Measurements from ENCODE around the gene COL3A1. TPM values are rescaled to one million over a fixed set of nuclear protein-coding genes. Genes with fewer than 3 reads are reported as not detected.

The COL3A1 gene
- total RNA-seq, 1 donor from 2014 or later = not detected

DNA sequence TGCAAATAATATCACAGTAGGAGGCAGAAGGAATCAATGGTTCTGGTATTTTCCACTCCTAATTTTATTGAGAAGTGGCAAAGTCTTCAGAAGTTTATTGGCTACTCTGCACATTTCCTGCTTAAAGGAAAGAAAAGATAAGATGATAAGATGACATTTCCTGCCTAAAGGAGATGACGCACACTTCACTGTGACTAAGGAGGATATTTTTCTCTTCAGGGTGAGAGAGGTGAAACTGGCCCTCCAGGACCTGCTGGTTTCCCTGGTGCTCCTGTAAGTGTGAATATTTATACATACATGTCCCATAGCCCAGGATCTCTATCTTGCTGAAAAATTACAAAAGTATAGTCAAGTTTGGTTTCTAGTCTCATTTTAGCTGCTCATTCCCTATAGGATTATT lies 27.9 kb downstream of the COL3A1 start:
- no peak overlapping the region for H3K27ac Mint-ChIP-seq (ENCODE audit: unreplicated experiment)
- no peak for DNase-seq
- TF ChIP-seq, protein P1, sequence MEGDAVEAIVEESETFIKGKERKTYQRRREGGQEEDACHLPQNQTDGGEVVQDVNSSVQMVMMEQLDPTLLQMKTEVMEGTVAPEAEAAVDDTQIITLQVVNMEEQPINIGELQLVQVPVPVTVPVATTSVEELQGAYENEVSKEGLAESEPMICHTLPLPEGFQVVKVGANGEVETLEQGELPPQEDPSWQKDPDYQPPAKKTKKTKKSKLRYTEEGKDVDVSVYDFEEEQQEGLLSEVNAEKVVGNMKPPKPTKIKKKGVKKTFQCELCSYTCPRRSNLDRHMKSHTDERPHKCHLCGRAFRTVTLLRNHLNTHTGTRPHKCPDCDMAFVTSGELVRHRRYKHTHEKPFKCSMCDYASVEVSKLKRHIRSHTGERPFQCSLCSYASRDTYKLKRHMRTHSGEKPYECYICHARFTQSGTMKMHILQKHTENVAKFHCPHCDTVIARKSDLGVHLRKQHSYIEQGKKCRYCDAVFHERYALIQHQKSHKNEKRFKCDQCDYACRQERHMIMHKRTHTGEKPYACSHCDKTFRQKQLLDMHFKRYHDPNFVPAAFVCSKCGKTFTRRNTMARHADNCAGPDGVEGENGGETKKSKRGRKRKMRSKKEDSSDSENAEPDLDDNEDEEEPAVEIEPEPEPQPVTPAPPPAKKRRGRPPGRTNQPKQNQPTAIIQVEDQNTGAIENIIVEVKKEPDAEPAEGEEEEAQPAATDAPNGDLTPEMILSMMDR (IDR thresholded peaks at IDR 0.05; ENCODE audit: partially characterized antibody, unreplicated experiment) = no peak
- no peak overlapping the region for H3K4me3 Mint-ChIP-seq (ENCODE audit: unreplicated experiment)
- no peaks in the 10 kb centered on the region for H3K4me1 Mint-ChIP-seq (ENCODE audit: low read depth, unreplicated experiment)
- no peaks in the 10 kb centered on the region for H3K36me3 Mint-ChIP-seq (ENCODE audit: unreplicated experiment)
- no peaks in the 10 kb centered on the region for H3K9me3 Mint-ChIP-seq (ENCODE audit: unreplicated experiment)
- no peaks in the 10 kb centered on the region for H3K27me3 Mint-ChIP-seq (ENCODE audit: unreplicated experiment)

DNA sequence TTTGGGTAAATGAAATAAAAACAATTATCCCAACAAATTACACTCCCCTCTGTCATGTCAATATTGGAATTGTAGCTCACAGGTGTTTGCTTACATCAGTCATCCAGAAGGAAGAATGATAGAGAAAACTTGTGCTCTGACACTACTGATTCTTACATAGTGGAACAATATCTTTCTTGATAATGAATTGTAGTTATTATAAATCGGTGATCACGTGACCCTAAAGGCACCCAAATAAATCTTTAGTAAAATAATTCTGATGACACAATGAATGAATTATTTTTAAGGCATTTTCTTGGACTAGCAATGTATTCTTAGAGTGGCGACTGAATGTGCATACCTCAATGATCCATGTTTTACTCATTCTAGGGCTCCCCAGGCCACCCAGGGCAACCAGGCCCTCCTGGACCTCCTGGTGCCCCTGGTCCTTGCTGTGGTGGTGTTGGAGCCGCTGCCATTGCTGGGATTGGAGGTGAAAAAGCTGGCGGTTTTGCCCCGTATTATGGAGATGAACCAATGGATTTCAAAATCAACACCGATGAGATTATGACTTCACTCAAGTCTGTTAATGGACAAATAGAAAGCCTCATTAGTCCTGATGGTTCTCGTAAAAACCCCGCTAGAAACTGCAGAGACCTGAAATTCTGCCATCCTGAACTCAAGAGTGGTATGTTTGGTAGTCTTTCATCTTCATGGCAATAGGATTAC lies 34.5 kb downstream of the COL3A1 start:
- Mint-ChIP-seq H3K9me3 (ENCODE audit: unreplicated experiment) (no peaks in the 10 kb centered on the region), H3K4me3 (ENCODE audit: unreplicated experiment) (no peak overlapping the region), H3K4me1 (ENCODE audit: low read depth, unreplicated experiment) (no peaks in the 10 kb centered on the region), H3K36me3 (ENCODE audit: unreplicated experiment) (no peaks in the 10 kb centered on the region), H3K27me3 (ENCODE audit: unreplicated experiment) (no peaks in the 10 kb centered on the region), H3K27ac (ENCODE audit: unreplicated experiment) (no peak overlapping the region)
- no peak for DNase-seq
- TF ChIP-seq, protein P1 (IDR thresholded peaks at IDR 0.05; ENCODE audit: partially characterized antibody, unreplicated experiment) = no peak

DNA sequence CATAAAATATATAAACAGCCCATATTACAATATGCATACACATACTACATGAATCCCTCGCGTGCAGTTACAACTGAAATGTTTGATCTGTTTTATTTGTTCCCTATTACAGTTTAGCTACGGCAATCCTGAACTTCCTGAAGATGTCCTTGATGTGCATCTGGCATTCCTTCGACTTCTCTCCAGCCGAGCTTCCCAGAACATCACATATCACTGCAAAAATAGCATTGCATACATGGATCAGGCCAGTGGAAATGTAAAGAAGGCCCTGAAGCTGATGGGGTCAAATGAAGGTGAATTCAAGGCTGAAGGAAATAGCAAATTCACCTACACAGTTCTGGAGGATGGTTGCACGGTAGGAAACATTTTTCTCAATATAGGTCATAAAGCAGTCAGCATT lies 36.4 kb downstream of the COL3A1 start:
- Mint-ChIP-seq H3K4me3 (ENCODE audit: unreplicated experiment) (no peak overlapping the region), H3K4me1 (ENCODE audit: low read depth, unreplicated experiment) (no peaks in the 10 kb centered on the region), H3K27ac (ENCODE audit: unreplicated experiment) (no peak overlapping the region), H3K36me3 (ENCODE audit: unreplicated experiment) (no peaks in the 10 kb centered on the region), H3K9me3 (ENCODE audit: unreplicated experiment) (no peaks in the 10 kb centered on the region), H3K27me3 (ENCODE audit: unreplicated experiment) (no peaks in the 10 kb centered on the region)
- TF ChIP-seq, protein P1 (IDR thresholded peaks at IDR 0.05; ENCODE audit: partially characterized antibody, unreplicated experiment) = no peak
- no peak for DNase-seq

DNA sequence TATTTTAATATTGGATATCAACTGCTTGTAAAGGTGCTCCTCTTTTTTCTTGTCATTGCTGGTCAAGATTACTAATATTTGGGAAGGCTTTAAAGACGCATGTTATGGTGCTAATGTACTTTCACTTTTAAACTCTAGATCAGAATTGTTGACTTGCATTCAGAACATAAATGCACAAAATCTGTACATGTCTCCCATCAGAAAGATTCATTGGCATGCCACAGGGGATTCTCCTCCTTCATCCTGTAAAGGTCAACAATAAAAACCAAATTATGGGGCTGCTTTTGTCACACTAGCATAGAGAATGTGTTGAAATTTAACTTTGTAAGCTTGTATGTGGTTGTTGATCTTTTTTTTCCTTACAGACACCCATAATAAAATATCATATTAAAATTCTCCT lies 38.2 kb downstream of the COL3A1 start:
- Mint-ChIP-seq H3K4me3 (ENCODE audit: unreplicated experiment) (no peak overlapping the region), H3K9me3 (ENCODE audit: unreplicated experiment) (no peaks in the 10 kb centered on the region), H3K27me3 (ENCODE audit: unreplicated experiment) (no peaks in the 10 kb centered on the region), H3K27ac (ENCODE audit: unreplicated experiment) (no peak overlapping the region), H3K36me3 (ENCODE audit: unreplicated experiment) (no peaks in the 10 kb centered on the region), H3K4me1 (ENCODE audit: low read depth, unreplicated experiment) (no peaks in the 10 kb centered on the region)
- no peak for DNase-seq
- TF ChIP-seq, protein P1 (IDR thresholded peaks at IDR 0.05; ENCODE audit: partially characterized antibody, unreplicated experiment) = no peak

DNA sequence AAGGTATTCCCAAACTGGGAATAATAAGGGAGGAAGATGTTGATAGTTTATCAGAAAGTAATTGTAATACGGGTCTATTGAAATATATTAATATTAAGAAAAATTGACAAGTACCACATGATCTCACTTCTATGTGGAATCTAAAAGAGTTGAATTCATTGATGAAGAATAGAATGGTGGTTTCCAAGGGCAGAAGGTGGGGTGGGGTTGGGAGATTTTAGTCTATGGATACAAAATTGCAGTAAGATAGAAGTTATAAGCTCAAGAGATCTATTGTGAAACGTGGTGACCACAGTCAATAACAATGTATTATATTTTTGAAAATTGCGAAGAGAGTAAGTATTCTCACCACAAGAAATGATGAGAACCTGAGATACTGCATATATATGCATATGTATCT lies 38.9 kb downstream of the COL3A1 start:
- Mint-ChIP-seq H3K9me3 (ENCODE audit: unreplicated experiment) (peaks cover 3% of the 10 kb centered on the region), H3K36me3 (ENCODE audit: unreplicated experiment) (no peaks in the 10 kb centered on the region), H3K4me3 (ENCODE audit: unreplicated experiment) (no peak overlapping the region), H3K4me1 (ENCODE audit: low read depth, unreplicated experiment) (no peaks in the 10 kb centered on the region), H3K27ac (ENCODE audit: unreplicated experiment) (no peak overlapping the region), H3K27me3 (ENCODE audit: unreplicated experiment) (no peaks in the 10 kb centered on the region)
- TF ChIP-seq, protein P1 (IDR thresholded peaks at IDR 0.05; ENCODE audit: partially characterized antibody, unreplicated experiment) = no peak
- DNase-seq = no peak
